Naive thymus-derived CD8-positive, alpha-beta T cell (primary cell): Measurements from ENCODE around the gene RORC. TPM values are rescaled to one million over a fixed set of nuclear protein-coding genes. Genes with fewer than 3 reads are reported as not detected.
A peak's percentile ranks its signal among the peaks of the same experiment; 100 is the strongest.
"Not testable (repeated sequence)": the region's sequence is repeated elsewhere in the genome, so short reads cannot be mapped to it uniquely, and the experiment has no call there.

ENCODE experiments used
- ATAC-seq, 2 donors: fragments of 150-1000 bp; cut with Tn5 transposase in 1 of 2; sonication (Bioruptor Pico), chemical (Tn5 transposase) in 1 of 2; 1 replicate in 1 of 2; 2 replicates in 1 of 2; pipeline ENCODE4 v1.10.0; 2021; ENCODE audit warnings: mild to moderate bottlenecking in 2 of 2, moderate library complexity in 2 of 2
- POLR2A ChIA-PET: fragments of 350-600 bp; sonication (Branson Sonifier 250); formaldehyde crosslinking; loops from one replicate; lab custom pipeline; 2021; ENCODE audit warnings: antibody characterized with exemption; lab: Charles Lee
- DNase-seq, 10 donors: peaks; one replicate each; pipeline versions ENCODE4 v3.0.0 to v3.0.0-alpha.2; 2020 to 2022
- H3K27ac Mint-ChIP-seq, 10 donors: one replicate each; pipeline ENCODE4 v1.8.0; 2020 to 2022; ENCODE audit warnings: mild to moderate bottlenecking in 10 of 10, mixed read lengths in 10 of 10, moderate library complexity in 4 of 10, inconsistent platforms in 1 of 10
- H3K27me3 Mint-ChIP-seq, 5 donors: one replicate each; pipeline ENCODE4 v1.8.0; 2021 to 2022; ENCODE audit warnings: mixed read lengths in 5 of 5
- H3K36me3 Mint-ChIP-seq, 3 donors: one replicate each; pipeline ENCODE4 v1.8.0; 2020 to 2022; ENCODE audit warnings: mixed read lengths in 3 of 3, mild to moderate bottlenecking in 2 of 3, inconsistent platforms in 1 of 3
- H3K4me1 Mint-ChIP-seq, 4 donors: one replicate each; pipeline ENCODE4 v1.8.0; 2021 to 2022; ENCODE audit warnings: mixed read lengths in 4 of 4
- H3K4me3 Mint-ChIP-seq, 10 donors: one replicate each; pipeline ENCODE4 v1.8.0; 2020 to 2022; ENCODE audit warnings: mild to moderate bottlenecking in 10 of 10, mixed read lengths in 10 of 10, moderate library complexity in 6 of 10, inconsistent platforms in 1 of 10
- H3K9me3 Mint-ChIP-seq, 9 donors: one replicate each; pipeline ENCODE4 v1.8.0; 2020 to 2022; ENCODE audit warnings: mixed read lengths in 9 of 9, mild to moderate bottlenecking in 3 of 9, inconsistent platforms in 1 of 9, moderate library complexity in 1 of 9
- polyA plus RNA-seq, 3 donors: library from polyadenylated mRNA; unstranded; fragments of 300-500 nt; fragmentation: Illumina TruSeq; gene quantifications; one replicate each; pipeline ENCODE4 v1.2.3, GENCODE V29; 2021
- total RNA-seq, 8 experiments: library from RNA in 2 of 8; stranded (reverse) in 2 of 8; gene quantifications; one replicate each; pipeline ENCODE4 v1.2.3 and lab custom pipeline; 2021 to 2026

Gene RORC
- total and polyA plus RNA-seq, 5 experiments from 2014 or later, result 0.06 TPM; not detected in 4

DNA sequence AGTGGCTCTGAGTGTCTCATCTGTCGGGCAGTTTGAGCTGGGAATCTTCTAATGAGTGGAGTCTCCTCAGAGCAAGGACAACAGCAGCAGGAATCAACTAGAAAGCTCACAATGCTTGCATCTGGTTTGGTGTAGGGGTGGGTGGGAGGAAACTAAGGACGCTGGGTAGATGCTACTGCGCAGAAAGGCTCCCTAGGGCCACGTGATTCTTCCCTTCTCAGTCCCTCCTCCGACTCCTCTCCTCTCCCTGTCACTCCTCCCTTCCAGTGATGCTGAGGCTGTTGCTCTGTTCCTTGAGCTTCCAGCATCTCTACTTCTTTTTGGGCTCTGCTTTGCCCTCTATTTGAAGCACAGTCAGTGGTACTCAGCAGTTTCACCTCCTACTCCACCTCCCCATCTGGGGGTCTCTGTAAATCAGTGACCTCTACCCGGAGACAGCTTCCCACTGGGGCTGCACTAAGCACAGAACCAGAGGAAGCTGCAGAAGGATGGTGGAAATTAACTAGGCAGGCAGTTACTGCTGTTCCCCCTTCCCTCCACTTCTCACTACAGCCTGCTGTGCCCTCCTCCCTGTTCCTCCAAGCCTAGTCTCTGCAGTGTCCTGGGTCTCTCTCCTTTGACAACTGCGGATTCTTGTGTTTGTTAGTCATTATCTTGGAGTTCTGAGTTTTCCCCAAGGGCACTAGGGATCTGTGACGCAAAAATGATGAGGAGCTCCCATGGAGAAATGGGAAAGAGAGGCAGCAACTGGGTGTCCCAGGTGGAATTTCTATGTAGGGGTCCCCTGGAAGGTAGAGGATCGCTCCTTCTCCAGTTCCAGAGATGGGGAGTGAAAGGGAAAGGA lies 32.2 kb downstream of the RORC start:
- H3K36me3 Mint-ChIP-seq, result peaks cover 0 to 15% (median 0%) of the 10 kb centered on the region in 3 donors
- H3K4me1 Mint-ChIP-seq, result peaks cover 8 to 12% (median 12%) of the 10 kb centered on the region in 4 donors
- peak overlapping the region in 1 of 10 donors; percentile 23 for H3K27ac Mint-ChIP-seq
- DNase-seq (no peak), ATAC-seq (no peak)
- H3K27me3 Mint-ChIP-seq, result peaks cover 0 to 6% (median 0%) of the 10 kb centered on the region in 5 donors
- POLR2A ChIA-PET, result interaction anchor here (0.6 to 0.7 kb wide), 3 partner anchors 17 to 932 kb away, joined by 3 read pairs; partner anchors contain the start of gene MRPL9
- H3K4me3 Mint-ChIP-seq, result no peak overlapping the region
- H3K9me3 Mint-ChIP-seq, result no peaks in the 10 kb centered on the region

DNA sequence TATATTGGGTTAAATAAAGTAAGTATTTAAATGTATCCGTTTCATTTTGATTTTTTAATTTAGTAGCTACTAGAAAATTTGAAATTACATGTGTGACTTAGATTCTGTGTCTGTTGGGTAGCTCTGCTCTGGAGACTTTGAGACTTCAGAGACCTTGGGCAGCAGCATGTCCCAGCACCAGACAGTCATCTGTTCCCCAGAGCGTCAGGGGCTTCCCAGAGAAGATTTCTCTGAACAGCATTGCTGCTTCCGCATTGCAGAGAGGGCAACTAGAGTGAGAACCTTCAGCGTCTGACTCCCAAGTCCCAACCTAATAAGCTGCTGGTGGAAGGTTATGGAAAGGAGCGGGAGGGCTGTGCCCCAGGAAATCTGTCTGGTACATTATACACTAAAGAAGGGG lies 33.0 kb downstream of the RORC start:
- H3K36me3 Mint-ChIP-seq, result peaks cover 0 to 18% (median 0%) of the 10 kb centered on the region in 3 donors
- ATAC-seq, result no peak
- peaks cover 0 to 6% (median 0%) of the 10 kb centered on the region in 5 donors for H3K27me3 Mint-ChIP-seq
- H3K4me3 Mint-ChIP-seq, result no peak overlapping the region
- no peak for DNase-seq
- POLR2A ChIA-PET, result no interaction called here
- peaks cover 8 to 12% (median 12%) of the 10 kb centered on the region in 4 donors for H3K4me1 Mint-ChIP-seq
- no peak overlapping the region for H3K27ac Mint-ChIP-seq
- no peaks in the 10 kb centered on the region for H3K9me3 Mint-ChIP-seq

DNA sequence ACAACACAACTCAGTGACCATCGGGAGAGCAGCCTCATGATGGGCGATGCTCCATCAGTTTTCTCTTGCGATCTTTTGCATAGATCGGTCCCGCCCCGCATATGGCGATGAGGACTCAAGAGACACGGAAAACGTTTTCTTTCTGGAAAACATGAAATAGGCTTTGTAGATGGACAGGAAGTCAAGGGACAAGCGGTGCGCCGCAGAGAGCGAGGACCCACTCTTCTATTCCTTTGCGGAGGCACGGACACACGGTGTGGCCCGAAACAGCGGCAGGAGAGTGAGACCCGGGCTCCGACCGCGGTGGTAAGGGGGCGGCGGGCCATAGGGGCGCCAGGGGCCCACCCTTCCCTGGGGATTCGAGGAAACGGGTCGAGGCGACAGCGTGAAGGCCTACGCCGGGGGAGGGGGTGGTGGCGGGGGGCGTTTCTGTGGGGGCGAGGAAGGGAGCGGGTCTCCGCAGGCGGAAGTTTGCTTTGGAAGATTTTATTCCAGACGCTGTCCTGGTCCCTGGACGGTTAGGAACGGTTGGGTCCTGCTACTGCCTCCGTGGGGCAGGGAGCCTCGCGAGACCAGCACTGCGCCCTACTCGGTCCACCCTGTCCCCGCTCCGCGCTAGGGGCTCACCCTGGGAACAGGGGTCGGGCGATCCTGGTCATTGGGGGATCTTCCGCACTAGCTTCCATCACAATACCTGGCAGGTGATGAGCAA lies 40.5 kb downstream of the RORC start:
- H3K4me3 Mint-ChIP-seq, result peak overlapping the region; percentile 94 to 100 (median 98)
- POLR2A ChIA-PET, result interaction anchor here (0.7 to 2.7 kb wide), 2 partner anchors 28 to 174 kb away, joined by 5 to 23 read pairs; partner anchors contain the start of gene MRPL9
- ATAC-seq, result no peak
- DNase-seq, result peak in 2 of 10 donors; percentile 7 to 9
- no peaks in the 10 kb centered on the region for H3K9me3 Mint-ChIP-seq
- peaks cover 8 to 36% (median 31%) of the 10 kb centered on the region in 4 donors for H3K4me1 Mint-ChIP-seq
- peaks cover 0 to 11% (median 0%) of the 10 kb centered on the region in 3 donors for H3K36me3 Mint-ChIP-seq
- peaks cover 0 to 2% (median 0%) of the 10 kb centered on the region in 5 donors for H3K27me3 Mint-ChIP-seq
- H3K27ac Mint-ChIP-seq, result peak overlapping the region; percentile 83 to 98 (median 93)

DNA sequence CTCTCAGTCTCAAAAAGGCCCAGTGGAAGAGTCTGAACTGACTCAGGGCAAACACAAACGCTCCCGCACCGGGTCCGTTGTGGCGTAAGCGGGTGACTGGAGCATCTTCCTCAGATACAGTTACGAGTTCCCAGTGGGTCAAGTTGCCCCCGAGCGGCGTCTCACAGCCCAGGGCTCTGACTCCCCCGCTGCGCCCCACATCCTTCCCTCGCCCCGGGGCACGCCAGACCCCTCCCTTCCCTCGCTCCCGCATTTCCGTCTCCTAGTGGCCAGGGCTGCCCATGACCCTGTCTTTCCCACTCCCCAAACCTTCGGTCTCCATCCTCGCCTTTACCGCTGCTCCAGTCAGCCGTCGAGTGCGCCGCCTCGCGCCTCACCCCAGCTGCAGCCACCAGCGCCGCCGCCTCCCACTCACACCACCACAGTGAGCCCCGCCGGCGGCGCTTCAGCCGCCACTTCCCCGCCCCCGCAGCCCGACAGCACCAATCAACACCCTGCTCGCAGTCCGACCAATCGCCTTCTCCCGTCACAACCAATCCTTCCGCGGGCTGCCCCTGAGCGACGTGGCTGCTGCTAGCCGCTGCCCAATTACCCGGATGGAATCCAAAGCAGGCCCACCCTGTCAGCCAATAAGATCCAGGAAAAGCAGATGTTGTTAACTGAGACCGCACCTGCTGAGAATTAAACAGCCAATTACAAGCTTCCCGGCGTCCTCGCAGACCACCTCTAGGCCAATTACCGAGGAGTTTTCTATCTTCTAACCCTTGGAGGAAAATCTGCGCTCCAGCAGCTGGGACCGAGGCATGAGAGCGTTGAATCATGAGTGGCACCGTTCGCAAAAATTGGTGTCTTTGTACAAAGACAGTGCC lies 41.3 kb downstream of the RORC start, which contains the start of gene TDRKH:
TDRKH (minus strand) TSS at position 430 of the 869 bp plus-strand sequence. CDS start 7,478 bp downstream, outside the sequence.
- H3K27me3 Mint-ChIP-seq, result peaks cover 0 to 2% (median 0%) of the 10 kb centered on the region in 5 donors
- H3K9me3 Mint-ChIP-seq, result no peaks in the 10 kb centered on the region
- H3K4me3 Mint-ChIP-seq, result peak within 1 kb of the TSS; percentile 94 to 100 (median 98)
- ATAC-seq, result peak; percentile 95 to 96
- POLR2A ChIA-PET, result interaction anchor here (0.7 to 2.7 kb wide), 4 partner anchors 27 to 173 kb away, joined by 3 to 23 read pairs (median 4); partner anchors contain the start of gene MRPL9
- DNase-seq, result peak; percentile 92 to 99 (median 98)
- peaks cover 0 to 10% (median 0%) of the 10 kb centered on the region in 3 donors for H3K36me3 Mint-ChIP-seq
- H3K27ac Mint-ChIP-seq, result peak within 1 kb of the TSS; percentile 83 to 98 (median 93)
- peaks cover 8 to 36% (median 31%) of the 10 kb centered on the region in 4 donors for H3K4me1 Mint-ChIP-seq

- H3K9me3 Mint-ChIP-seq, result no peaks in the 10 kb centered on the region
- H3K27me3 Mint-ChIP-seq, result peaks cover 0 to 2% (median 0%) of the 10 kb centered on the region in 5 donors
- no peak overlapping the region for H3K27ac Mint-ChIP-seq
- DNase-seq (no peak), ATAC-seq (no peak)
- H3K4me3 Mint-ChIP-seq, result no peak overlapping the region
- peaks cover 8 to 36% (median 31%) of the 10 kb centered on the region in 4 donors for H3K4me1 Mint-ChIP-seq
- POLR2A ChIA-PET, result interaction anchor here (1.2 kb wide), 1 partner anchor 10 kb away, joined by 4 read pairs; no protein-coding TSS in a partner anchor
- H3K36me3 Mint-ChIP-seq, result no peaks in the 10 kb centered on the region
These were observed 43.9 kb downstream of the RORC start for GRCh38 chr1:151787689-151788088.

- DNase-seq (no peak), ATAC-seq (no peak)
- Mint-ChIP-seq H3K4me3 (no peak overlapping the region), H3K27ac (no peak overlapping the region), H3K4me1 (peaks cover 0 to 8% (median 3%) of the 10 kb centered on the region in 4 donors), H3K9me3 (no peaks in the 10 kb centered on the region), H3K27me3 (no peaks in the 10 kb centered on the region), H3K36me3 (peaks cover 5 to 32% (median 13%) of the 10 kb centered on the region in 3 donors)
- POLR2A ChIA-PET, result interaction anchor here (0.6 kb wide), 1 partner anchor 11 kb away, joined by 5 read pairs; no protein-coding TSS in a partner anchor
These were observed 47.8 kb downstream of the RORC start for GRCh38 chr1:151783796-151784195.

DNA sequence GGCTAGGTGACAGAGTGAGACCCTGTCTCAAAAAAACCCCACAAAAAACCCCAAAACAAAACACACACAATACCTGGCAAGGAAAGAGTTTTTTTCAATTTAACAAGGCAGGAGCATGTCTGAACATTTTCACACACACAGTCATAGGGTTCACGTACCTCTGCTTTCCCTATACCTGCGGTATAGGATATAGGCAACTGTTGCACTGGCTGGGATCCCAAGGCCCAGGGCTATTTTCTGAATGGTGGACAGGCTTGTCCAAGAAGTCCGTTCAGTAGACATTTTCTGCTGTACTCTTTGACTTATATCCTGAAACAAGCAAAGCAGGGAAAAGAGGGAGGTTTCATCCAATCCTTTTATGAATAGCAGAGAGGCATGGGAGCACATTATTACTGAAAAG lies 48.9 kb downstream of the RORC start:
- Mint-ChIP-seq H3K9me3 (no peaks in the 10 kb centered on the region), H3K4me3 (no peak overlapping the region), H3K36me3 (peaks cover 10 to 43% (median 19%) of the 10 kb centered on the region in 3 donors)

GRCh38 chr1:151782026-151782425 lies 49.6 kb downstream of the RORC start:
- DNase-seq, POLR2A ChIA-PET, H3K4me3 Mint-ChIP-seq, H3K9me3 Mint-ChIP-seq, ATAC-seq, H3K4me1 Mint-ChIP-seq, H3K27ac Mint-ChIP-seq, H3K27me3 Mint-ChIP-seq: not testable (repeated sequence)
- H3K36me3 Mint-ChIP-seq, result peaks cover 10 to 46% (median 19%) of the 10 kb centered on the region in 3 donors

More for the DNA sequence above, 48.9 kb downstream of the RORC start:
- Mint-ChIP-seq H3K4me1 (peaks cover 0 to 4% (median 0%) of the 10 kb centered on the region in 4 donors), H3K27ac (no peak overlapping the region), H3K27me3 (no peaks in the 10 kb centered on the region)
- ATAC-seq (no peak), DNase-seq (no peak)
- POLR2A ChIA-PET, result no interaction called here

DNA sequence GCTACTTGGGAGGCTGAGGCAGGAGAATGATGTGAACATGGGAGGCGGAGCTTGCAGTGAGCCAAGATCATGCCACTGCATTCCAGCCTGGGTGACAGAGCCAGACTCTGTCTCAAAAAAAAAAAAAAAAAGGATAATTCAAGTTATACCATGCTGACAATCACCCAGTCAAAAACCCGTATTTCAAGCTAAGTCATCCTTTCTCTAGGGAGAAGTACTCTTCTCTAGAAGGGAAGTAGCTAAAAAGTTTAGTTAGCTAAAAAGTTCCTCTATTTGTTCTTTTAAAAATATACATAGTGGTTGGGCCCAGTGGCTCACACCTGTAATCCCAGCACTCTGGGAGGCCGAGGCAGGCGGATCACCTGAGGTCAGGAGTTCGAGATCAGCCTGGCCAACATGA lies 50.9 kb downstream of the RORC start:
- not testable (repeated sequence) for DNase-seq, H3K27ac Mint-ChIP-seq
- H3K36me3 Mint-ChIP-seq, result peaks cover 10 to 59% (median 23%) of the 10 kb centered on the region in 3 donors

GRCh38 chr1:151779852-151780251 lies 51.8 kb downstream of the RORC start:
- Mint-ChIP-seq H3K27ac (no peak overlapping the region), H3K9me3 (no peaks in the 10 kb centered on the region), H3K36me3 (peaks cover 10 to 68% (median 31%) of the 10 kb centered on the region in 3 donors), H3K4me3 (no peak overlapping the region), H3K4me1 (no peaks in the 10 kb centered on the region), H3K27me3 (no peaks in the 10 kb centered on the region)
- DNase-seq (no peak), ATAC-seq (no peak)
- POLR2A ChIA-PET, result no interaction called here

More for the DNA sequence above, 50.9 kb downstream of the RORC start:
- H3K4me3 Mint-ChIP-seq, ATAC-seq, POLR2A ChIA-PET, H3K27me3 Mint-ChIP-seq, H3K9me3 Mint-ChIP-seq, H3K4me1 Mint-ChIP-seq: not testable (repeated sequence)

- Mint-ChIP-seq H3K27me3 (no peaks in the 10 kb centered on the region), H3K4me1 (no peaks in the 10 kb centered on the region), H3K4me3 (no peak overlapping the region), H3K27ac (no peak overlapping the region), H3K36me3 (peaks cover 10 to 84% (median 31%) of the 10 kb centered on the region in 3 donors), H3K9me3 (no peaks in the 10 kb centered on the region)
- POLR2A ChIA-PET, result no interaction called here
- no peak for ATAC-seq
- no peak for DNase-seq
These were observed 54.3 kb downstream of the RORC start for GRCh38 chr1:151777317-151777716.
